Testis (tissue), 2 donors: Measurements from ENCODE around the gene SPATC1L.

Experiments used
- POLR2A ChIP-seq: fragments of 450-650 bp; IDR thresholded peaks from one replicate; pipeline ENCODE4 v1.6.1; 2017; ENCODE audit warnings: antibody characterized with exemption, mild to moderate bottlenecking, moderate library complexity
- TF ChIP-seq, protein P1 (sequence below), 3 experiments: fragments of 450-650 bp in 2 of 3; fragments of 200-600 bp in 1 of 3; sonication (generic) in 1 of 3; IDR thresholded peaks; one replicate each; pipeline ENCODE4 v1.5.1; 2016 to 2019; ENCODE audit warnings: antibody characterized with exemption in 3 of 3, mild to moderate bottlenecking in 2 of 3, moderate library complexity in 1 of 3

DNA sequence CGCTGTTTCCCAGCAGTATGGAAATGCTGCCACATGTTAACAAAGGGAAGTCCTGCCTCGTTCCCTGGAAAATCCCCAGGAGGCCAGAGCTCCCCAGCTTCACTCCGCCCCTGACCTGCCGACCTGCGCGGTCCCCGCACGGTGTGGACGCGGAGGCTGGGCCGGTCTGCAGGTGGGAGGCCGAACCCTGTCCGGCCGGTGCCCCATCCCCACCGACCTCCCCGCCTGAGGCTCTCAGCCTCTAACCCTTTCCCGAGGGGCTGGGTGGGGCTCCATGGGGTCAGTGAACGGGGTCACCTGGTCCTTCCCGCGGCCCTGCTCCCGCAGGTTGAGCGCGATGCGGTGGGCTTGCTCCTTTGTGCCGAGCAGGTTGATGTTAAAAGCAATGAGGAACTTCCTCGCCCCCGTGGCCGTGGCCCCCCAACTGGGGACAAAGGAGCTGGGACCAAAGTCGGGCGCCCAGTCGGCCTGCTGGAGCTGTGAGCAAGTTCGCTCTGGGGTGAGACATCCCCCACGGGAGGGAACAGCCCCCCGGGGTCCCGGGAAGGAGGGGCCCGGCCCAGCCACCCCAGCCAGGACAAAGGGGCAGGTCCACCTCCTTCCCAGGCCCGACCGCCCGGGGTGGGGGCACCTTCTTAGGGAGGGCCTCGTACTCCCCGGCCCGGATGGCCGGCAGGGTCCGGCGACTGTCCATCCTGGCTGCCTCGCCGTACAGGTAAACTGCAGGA is 32.8 kb downstream of the SPATC1L start:
- TF ChIP-seq, protein P1, sequence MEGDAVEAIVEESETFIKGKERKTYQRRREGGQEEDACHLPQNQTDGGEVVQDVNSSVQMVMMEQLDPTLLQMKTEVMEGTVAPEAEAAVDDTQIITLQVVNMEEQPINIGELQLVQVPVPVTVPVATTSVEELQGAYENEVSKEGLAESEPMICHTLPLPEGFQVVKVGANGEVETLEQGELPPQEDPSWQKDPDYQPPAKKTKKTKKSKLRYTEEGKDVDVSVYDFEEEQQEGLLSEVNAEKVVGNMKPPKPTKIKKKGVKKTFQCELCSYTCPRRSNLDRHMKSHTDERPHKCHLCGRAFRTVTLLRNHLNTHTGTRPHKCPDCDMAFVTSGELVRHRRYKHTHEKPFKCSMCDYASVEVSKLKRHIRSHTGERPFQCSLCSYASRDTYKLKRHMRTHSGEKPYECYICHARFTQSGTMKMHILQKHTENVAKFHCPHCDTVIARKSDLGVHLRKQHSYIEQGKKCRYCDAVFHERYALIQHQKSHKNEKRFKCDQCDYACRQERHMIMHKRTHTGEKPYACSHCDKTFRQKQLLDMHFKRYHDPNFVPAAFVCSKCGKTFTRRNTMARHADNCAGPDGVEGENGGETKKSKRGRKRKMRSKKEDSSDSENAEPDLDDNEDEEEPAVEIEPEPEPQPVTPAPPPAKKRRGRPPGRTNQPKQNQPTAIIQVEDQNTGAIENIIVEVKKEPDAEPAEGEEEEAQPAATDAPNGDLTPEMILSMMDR (IDR thresholded peaks at IDR 0.05): no peak
- no peak for TF ChIP-seq POLR2A
